Measurements from ENCODE around the gene ZSWIM8.

ZSWIM8 gene

DNA sequence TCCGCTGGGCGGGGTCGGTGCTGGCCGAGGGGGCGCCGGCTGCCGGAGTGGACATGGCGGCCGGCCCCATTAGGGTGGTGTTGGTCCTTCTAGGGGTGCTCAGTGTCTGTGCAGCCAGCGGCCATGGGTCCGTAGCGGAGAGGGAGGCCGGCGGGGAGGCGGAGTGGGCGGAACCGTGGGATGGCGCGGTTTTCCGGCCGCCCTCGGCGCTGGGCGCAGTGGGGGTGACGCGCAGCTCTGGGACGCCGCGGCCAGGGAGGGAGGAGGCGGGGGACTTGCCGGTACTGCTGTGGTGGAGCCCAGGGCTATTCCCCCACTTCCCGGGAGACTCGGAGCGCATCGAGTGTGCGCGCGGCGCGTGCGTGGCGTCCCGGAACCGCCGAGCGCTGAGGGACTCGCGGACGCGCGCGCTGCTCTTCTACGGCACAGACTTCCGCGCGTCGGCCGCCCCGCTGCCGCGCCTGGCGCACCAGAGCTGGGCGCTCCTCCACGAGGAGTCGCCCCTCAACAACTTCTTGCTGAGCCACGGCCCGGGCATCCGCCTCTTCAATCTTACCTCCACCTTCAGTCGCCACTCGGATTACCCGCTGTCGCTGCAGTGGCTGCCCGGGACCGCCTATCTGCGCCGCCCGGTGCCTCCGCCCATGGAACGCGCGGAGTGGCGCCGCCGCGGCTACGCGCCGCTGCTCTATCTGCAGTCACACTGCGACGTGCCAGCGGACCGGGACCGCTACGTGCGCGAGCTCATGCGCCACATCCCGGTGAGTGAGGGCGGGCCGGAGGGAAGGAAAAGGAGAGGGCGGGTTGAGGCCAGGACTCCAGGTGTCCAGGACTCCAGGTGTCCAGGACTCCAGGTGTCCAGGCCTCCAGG, 12.9 kb upstream of the ZSWIM8 start (continued):
- TF ChIP-seq, protein P1, sequence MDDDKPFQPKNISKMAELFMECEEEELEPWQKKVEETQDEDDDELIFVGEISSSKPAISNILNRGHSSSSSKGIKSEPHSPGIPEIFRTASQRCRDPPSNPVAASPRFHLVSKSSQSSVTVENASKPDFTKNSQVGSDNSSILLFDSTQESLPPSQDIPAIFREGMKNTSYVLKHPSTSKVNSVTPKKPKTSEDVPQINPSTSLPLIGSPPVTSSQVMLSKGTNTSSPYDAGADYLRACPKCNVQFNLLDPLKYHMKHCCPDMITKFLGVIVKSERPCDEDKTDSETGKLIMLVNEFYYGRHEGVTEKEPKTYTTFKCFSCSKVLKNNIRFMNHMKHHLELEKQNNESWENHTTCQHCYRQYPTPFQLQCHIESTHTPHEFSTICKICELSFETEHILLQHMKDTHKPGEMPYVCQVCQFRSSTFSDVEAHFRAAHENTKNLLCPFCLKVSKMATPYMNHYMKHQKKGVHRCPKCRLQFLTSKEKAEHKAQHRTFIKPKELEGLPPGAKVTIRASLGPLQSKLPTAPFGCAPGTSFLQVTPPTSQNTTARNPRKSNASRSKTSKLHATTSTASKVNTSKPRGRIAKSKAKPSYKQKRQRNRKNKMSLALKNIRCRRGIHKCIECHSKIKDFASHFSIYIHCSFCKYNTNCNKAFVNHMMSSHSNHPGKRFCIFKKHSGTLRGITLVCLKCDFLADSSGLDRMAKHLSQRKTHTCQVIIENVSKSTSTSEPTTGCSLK (tag by site-specific recombination; IDR thresholded peaks at IDR 0.05) = no peak
- TF ChIP-seq ZNF335 (tag by site-specific recombination; conservative IDR thresholded peaks at IDR 0.05) (peak; percentile 99), ZNF223 (tag by site-specific recombination; IDR thresholded peaks at IDR 0.05) (peak; percentile 94), SP2 (tag by site-specific recombination; IDR thresholded peaks at IDR 0.05) (peak; percentile 86), OSR2 (tag by site-specific recombination; IDR thresholded peaks at IDR 0.05) (no peak), KLF8 (tag by site-specific recombination; IDR thresholded peaks at IDR 0.05) (peak; percentile 88; the same call in 1 of the 2 replicates), ZNF785 (tag by site-specific recombination; IDR thresholded peaks at IDR 0.05) (peak; percentile 81; the same call in 1 of the 2 replicates), ZNF341 (tag by site-specific recombination; IDR thresholded peaks at IDR 0.05; ENCODE audit: low read depth) (peak; percentile 91), ZNF2 (tag by site-specific recombination; IDR thresholded peaks at IDR 0.05) (0 out of 2 replicates have a peak, but pooled peaks have one; percentile 65), ZSCAN23 (tag by site-specific recombination; IDR thresholded peaks at IDR 0.05) (0 out of 2 replicates have a peak, but pooled peaks have one; percentile 84), ZNF600 (tag by site-specific recombination; IDR thresholded peaks at IDR 0.05) (peak; percentile 76), SCRT2 (tag by site-specific recombination; IDR thresholded peaks at IDR 0.05) (0 out of 2 replicates have a peak, but pooled peaks have one; percentile 8)
- TF ChIP-seq, protein P2, sequence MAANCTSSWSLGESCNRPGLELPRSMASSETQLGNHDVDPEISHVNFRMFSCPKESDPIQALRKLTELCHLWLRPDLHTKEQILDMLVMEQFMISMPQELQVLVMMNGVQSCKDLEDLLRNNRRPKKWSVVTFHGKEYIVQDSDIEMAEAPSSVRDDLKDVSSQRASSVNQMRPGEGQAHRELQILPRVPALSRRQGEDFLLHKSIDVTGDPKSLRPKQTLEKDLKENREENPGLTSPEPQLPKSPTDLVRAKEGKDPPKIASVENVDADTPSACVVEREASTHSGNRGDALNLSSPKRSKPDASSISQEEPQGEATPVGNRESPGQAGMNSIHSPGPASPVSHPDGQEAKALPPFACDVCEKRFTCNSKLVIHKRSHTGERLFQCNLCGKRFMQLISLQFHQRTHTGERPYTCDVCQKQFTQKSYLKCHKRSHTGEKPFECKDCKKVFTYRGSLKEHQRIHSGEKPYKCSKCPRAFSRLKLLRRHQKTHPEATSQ (tag by site-specific recombination; IDR thresholded peaks at IDR 0.05) = peak; percentile 24
- TF ChIP-seq, protein P3, sequence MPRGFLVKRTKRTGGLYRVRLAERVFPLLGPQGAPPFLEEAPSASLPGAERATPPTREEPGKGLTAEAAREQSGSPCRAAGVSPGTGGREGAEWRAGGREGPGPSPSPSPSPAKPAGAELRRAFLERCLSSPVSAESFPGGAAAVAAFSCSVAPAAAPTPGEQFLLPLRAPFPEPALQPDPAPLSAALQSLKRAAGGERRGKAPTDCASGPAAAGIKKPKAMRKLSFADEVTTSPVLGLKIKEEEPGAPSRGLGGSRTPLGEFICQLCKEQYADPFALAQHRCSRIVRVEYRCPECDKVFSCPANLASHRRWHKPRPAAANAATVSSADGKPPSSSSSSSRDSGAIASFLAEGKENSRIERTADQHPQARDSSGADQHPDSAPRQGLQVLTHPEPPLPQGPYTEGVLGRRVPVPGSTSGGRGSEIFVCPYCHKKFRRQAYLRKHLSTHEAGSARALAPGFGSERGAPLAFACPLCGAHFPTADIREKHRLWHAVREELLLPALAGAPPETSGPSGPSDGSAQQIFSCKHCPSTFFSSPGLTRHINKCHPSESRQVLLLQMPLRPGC (tag by site-specific recombination; IDR thresholded peaks at IDR 0.05) = peak; percentile 72
- TF ChIP-seq, protein P4, sequence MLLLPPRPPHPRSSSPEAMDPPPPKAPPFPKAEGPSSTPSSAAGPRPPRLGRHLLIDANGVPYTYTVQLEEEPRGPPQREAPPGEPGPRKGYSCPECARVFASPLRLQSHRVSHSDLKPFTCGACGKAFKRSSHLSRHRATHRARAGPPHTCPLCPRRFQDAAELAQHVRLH (tag by site-specific recombination; IDR thresholded peaks at IDR 0.05) = no peak; the same call in 1 of the 2 replicates

DNA sequence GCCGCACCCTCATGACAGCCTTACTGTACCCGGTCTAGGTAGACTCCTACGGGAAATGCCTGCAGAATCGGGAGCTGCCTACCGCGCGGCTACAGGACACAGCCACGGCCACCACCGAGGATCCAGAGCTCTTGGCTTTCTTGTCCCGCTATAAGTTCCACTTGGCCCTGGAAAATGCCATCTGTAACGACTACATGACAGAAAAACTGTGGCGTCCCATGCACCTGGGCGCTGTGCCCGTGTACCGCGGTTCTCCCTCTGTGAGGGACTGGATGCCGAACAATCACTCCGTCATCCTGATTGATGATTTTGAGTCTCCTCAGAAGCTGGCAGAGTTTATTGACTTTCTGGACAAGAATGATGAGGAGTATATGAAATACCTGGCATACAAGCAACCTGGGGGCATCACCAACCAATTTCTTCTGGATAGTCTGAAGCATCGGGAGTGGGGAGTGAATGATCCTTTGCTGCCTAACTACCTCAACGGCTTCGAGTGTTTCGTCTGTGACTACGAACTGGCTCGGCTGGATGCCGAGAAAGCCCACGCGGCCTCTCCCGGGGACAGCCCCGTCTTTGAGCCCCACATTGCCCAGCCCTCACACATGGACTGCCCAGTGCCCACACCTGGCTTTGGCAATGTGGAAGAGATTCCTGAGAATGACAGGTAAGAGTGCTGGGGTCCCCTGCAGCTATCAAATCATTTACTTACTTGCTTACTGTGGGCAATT, 12.1 kb upstream of the ZSWIM8 start:
- ChIA-PET POLR2A (interaction anchor here (0.8 to 4.1 kb wide), 5 partner anchors 9 to 44 kb away, joined by 4 to 60 read pairs (median 18); partner anchors contain the start of genes CHCHD1, SEC24C and ZSWIM8), CTCF (interaction anchor here (0.5 to 1.9 kb wide), 7 partner anchors 10 to 270 kb away, joined by 3 to 9 read pairs (median 3); no protein-coding TSS in a partner anchor)
- TF ChIP-seq ZNF335 (tag by site-specific recombination; conservative IDR thresholded peaks at IDR 0.05) (peak; percentile 9), ZNF341 (tag by site-specific recombination; IDR thresholded peaks at IDR 0.05; ENCODE audit: low read depth) (peak; percentile 82), GFI1B (tag by site-specific recombination; IDR thresholded peaks at IDR 0.05) (no peak)
- H3K4me1 ChIP-seq (ENCODE audit: control insufficient read depth, insufficient read depth, low read length) = peaks cover 4% of the 10 kb centered on the region; the same call in 1 of the 2 replicates
- no peaks in the 10 kb centered on the region for H3K9me3 ChIP-seq (ENCODE audit: control insufficient read depth, insufficient read depth, low read depth, low read length)
- peaks cover 26 to 72% of the 10 kb centered on the region in 2 experiments; a peak in 2 of 3 replicates for H3K36me3 ChIP-seq (ENCODE audit: control insufficient read depth in 2 of 2, insufficient read depth in 1 of 2, low read length in 2 of 2)
- peak overlapping the region; percentile 75 for H3K4me3 ChIP-seq (ENCODE audit: low read depth, low read length)
- peak overlapping the region; percentile 75 for H3K27ac ChIP-seq (ENCODE audit: extremely low read depth, low read depth, low read length)

Data from HEK293 (cell line).